Measurements from ENCODE around the gene ARPC1B. TPM values are rescaled to one million over a fixed set of nuclear protein-coding genes. Genes with fewer than 3 reads are reported as not detected.

Gene ARPC1B
- total and polyA plus RNA-seq, 9 of the 15 experiments (the other 6 are each of a cell fraction or from before 2014, with no cell fraction given) = 6.7 to 357 (median 211) TPM

- TF ChIP-seq SMAD2 (IDR thresholded peaks at IDR 0.05; ENCODE audit: low read depth, low read length) (no peak), PCBP1 (IDR thresholded peaks at IDR 0.05; ENCODE audit: low read depth, low read length, poor library complexity, severe bottlenecking) (peak; percentile 80), HMGXB4 (CRISPR knock-in tag; IDR thresholded peaks at IDR 0.05) (peak; percentile 90; the same call in 1 of the 2 replicates), TSC22D4 (tag; IDR thresholded peaks at IDR 0.05) (no peak), YY1 (IDR thresholded peaks at IDR 0.05; ENCODE audit: borderline replicate concordance in 1 of 3, control insufficient read depth in 1 of 3, extremely low read depth in 1 of 3, insufficient read depth in 3 of 3, insufficient read length in 1 of 3, insufficient replicate concordance in 2 of 3, low read depth in 1 of 3, low read length in 2 of 3) (peak in 2 of 3 experiments; percentile 46 to 62), E2F6 (IDR thresholded peaks at IDR 0.05; ENCODE audit: borderline replicate concordance in 1 of 2, extremely low read depth in 1 of 2, insufficient read depth in 1 of 2, insufficient read length in 1 of 2, low read depth in 1 of 2, low read length in 1 of 2, poor library complexity in 1 of 2, severe bottlenecking in 1 of 2) (peak; percentile 5 to 10), ZNF592 (IDR thresholded peaks at IDR 0.05) (no peak), SIN3A (IDR thresholded peaks at IDR 0.05; ENCODE audit: borderline replicate concordance in 2 of 2, control insufficient read depth in 1 of 2, low read depth in 2 of 2, low read length in 2 of 2) (peak; percentile 47 to 90; a peak in 3 of 4 replicates), ZNF76 (CRISPR knock-in tag; IDR thresholded peaks at IDR 0.05; ENCODE audit: borderline replicate concordance) (no peak), PHTF2 (CRISPR knock-in tag; IDR thresholded peaks at IDR 0.05) (no peak), RBM39 (optimal IDR thresholded peaks at IDR 0.05; ENCODE audit: low read depth, low read length) (peak; percentile 46), DNMT1 (IDR thresholded peaks at IDR 0.05) (no peak), ZEB2 (IDR thresholded peaks at IDR 0.05) (no peak), THRB (CRISPR knock-in tag; conservative IDR thresholded peaks at IDR 0.05) (0 out of 2 replicates have a peak, but pooled peaks have one; percentile 7), RBM14 (IDR thresholded peaks at IDR 0.05; ENCODE audit: borderline replicate concordance, insufficient read depth, low read depth, low read length) (no peak)
Measured at GRCh38 chr7:99408379-99409191, 34.1 kb downstream of the ARPC1B start, which contains the start of the genes BUD31 and PDAP1 (continued).

Data from K562 (cell line).